T-helper 17 cell (primary cell): ENCODE measurements around the gene SLC10A1. TPM values are rescaled to one million over a fixed set of nuclear protein-coding genes. Genes with fewer than 3 reads are reported as not detected.
"Not testable (repeated sequence)": the region's sequence is repeated elsewhere in the genome, so short reads cannot be mapped to it uniquely, and the experiment has no call there.

Experiments used
- ATAC-seq: fragments of 150-1000 bp; cut with Tn5 transposase; 2 replicates; pipeline ENCODE4 v1.10.0; 2021; ENCODE audit warnings: mild to moderate bottlenecking, moderate library complexity
- DNase-seq, 3 donors: peaks; one replicate each; pipeline versions ENCODE4 v3.0.0 to v3.0.0-alpha.2; 2020 to 2021
- H3K9me3 ChIP-seq: one replicate; pipeline ENCODE4 v1.7.0; 2013; ENCODE audit warnings: low read length, mild to moderate bottlenecking; ENCODE audit not compliant: control insufficient read depth, poor library complexity, severe bottlenecking
- H3K27ac Mint-ChIP-seq: one replicate; pipeline ENCODE4 v1.8.0; 2022; ENCODE audit warnings: mild to moderate bottlenecking, moderate library complexity, mixed read lengths
- H3K27me3 Mint-ChIP-seq: one replicate; pipeline ENCODE4 v1.8.0; 2022; ENCODE audit warnings: mixed read lengths
- H3K36me3 Mint-ChIP-seq: one replicate; pipeline ENCODE4 v1.8.0; 2022; ENCODE audit warnings: low read depth, mixed read lengths
- H3K4me1 Mint-ChIP-seq: one replicate; pipeline ENCODE4 v1.8.0; 2022; ENCODE audit warnings: mild to moderate bottlenecking, mixed read lengths
- H3K4me3 Mint-ChIP-seq: one replicate; pipeline ENCODE4 v1.8.0; 2022; ENCODE audit warnings: mild to moderate bottlenecking, moderate library complexity, mixed read lengths
- total RNA-seq, 4 donors: library from RNA in 2 of 4; stranded (reverse) in 2 of 4; gene quantifications; one replicate each; pipeline ENCODE4 v1.2.3 and lab custom pipeline; 2022 to 2026

The SLC10A1 gene
- total RNA-seq, 2 donors from 2014 or later, result not detected

GRCh38 chr14:69819607-69820006, 22.6 kb upstream of the SLC10A1 start:
- H3K9me3 ChIP-seq, result no peaks in the 10 kb centered on the region
- Mint-ChIP-seq H3K27me3 (peaks cover 25% of the 10 kb centered on the region), H3K4me3 (no peak overlapping the region), H3K27ac (no peak overlapping the region), H3K36me3 (no peaks in the 10 kb centered on the region), H3K4me1 (peaks cover 2% of the 10 kb centered on the region)
- DNase-seq (no peak), ATAC-seq (no peak)

GRCh38 chr14:69818758-69819191, 21.7 kb upstream of the SLC10A1 start:
- H3K27me3 Mint-ChIP-seq, result peaks cover 22% of the 10 kb centered on the region

GRCh38 chr14:69816216-69816615, 19.2 kb upstream of the SLC10A1 start:
- Mint-ChIP-seq H3K27ac (no peak overlapping the region), H3K4me1 (peaks cover 2% of the 10 kb centered on the region), H3K36me3 (no peaks in the 10 kb centered on the region), H3K27me3 (peaks cover 35% of the 10 kb centered on the region), H3K4me3 (no peak overlapping the region)
- DNase-seq, result no peak
- no peaks in the 10 kb centered on the region for H3K9me3 ChIP-seq
- ATAC-seq, result no peak

More at GRCh38 chr14:69818758-69819191, 21.7 kb upstream of the SLC10A1 start:
- H3K9me3 ChIP-seq, result no peaks in the 10 kb centered on the region
- no peak overlapping the region for H3K27ac Mint-ChIP-seq
- H3K4me3 Mint-ChIP-seq, result no peak overlapping the region
- DNase-seq, result peak in 2 of 3 donors; percentile 16 to 52
- peaks cover 2% of the 10 kb centered on the region for H3K4me1 Mint-ChIP-seq
- no peaks in the 10 kb centered on the region for H3K36me3 Mint-ChIP-seq
- peak; percentile 80 for ATAC-seq

GRCh38 chr14:69815556-69815955, 18.5 kb upstream of the SLC10A1 start:
- H3K36me3 Mint-ChIP-seq, result no peaks in the 10 kb centered on the region
- H3K27me3 Mint-ChIP-seq, result peaks cover 39% of the 10 kb centered on the region
- H3K9me3 ChIP-seq, result no peaks in the 10 kb centered on the region
- no peak overlapping the region for H3K4me3 Mint-ChIP-seq
- no peak overlapping the region for H3K27ac Mint-ChIP-seq
- H3K4me1 Mint-ChIP-seq, result peaks cover 2% of the 10 kb centered on the region
- DNase-seq (no peak), ATAC-seq (no peak)

GRCh38 chr14:69814397-69814796, 17.4 kb upstream of the SLC10A1 start:
- H3K27ac Mint-ChIP-seq, result no peak overlapping the region
- H3K4me3 Mint-ChIP-seq, result no peak overlapping the region
- no peaks in the 10 kb centered on the region for H3K36me3 Mint-ChIP-seq
- H3K27me3 Mint-ChIP-seq, result peaks cover 38% of the 10 kb centered on the region
- H3K4me1 Mint-ChIP-seq, result peaks cover 2% of the 10 kb centered on the region
- DNase-seq (no peak), ATAC-seq (no peak)
- H3K9me3 ChIP-seq, result no peaks in the 10 kb centered on the region

GRCh38 chr14:69813346-69813745, 16.3 kb upstream of the SLC10A1 start:
- H3K36me3 Mint-ChIP-seq, DNase-seq, ATAC-seq, H3K4me3 Mint-ChIP-seq, H3K27ac Mint-ChIP-seq, H3K4me1 Mint-ChIP-seq, H3K9me3 ChIP-seq: not testable (repeated sequence)
- H3K27me3 Mint-ChIP-seq, result peaks cover 33% of the 10 kb centered on the region

GRCh38 chr14:69812711-69813110, 15.7 kb upstream of the SLC10A1 start:
- Mint-ChIP-seq H3K27ac (no peak overlapping the region), H3K27me3 (peaks cover 33% of the 10 kb centered on the region), H3K36me3 (no peaks in the 10 kb centered on the region), H3K4me3 (no peak overlapping the region), H3K4me1 (no peaks in the 10 kb centered on the region)
- DNase-seq (no peak), ATAC-seq (no peak)
- H3K9me3 ChIP-seq, result no peaks in the 10 kb centered on the region

GRCh38 chr14:69811868-69812252, 14.8 kb upstream of the SLC10A1 start:
- Mint-ChIP-seq H3K27ac (no peak overlapping the region), H3K4me1 (no peaks in the 10 kb centered on the region)
- DNase-seq, result no peak

GRCh38 chr14:69811227-69811867, 14.3 kb upstream of the SLC10A1 start:
- no peak overlapping the region for H3K4me3 Mint-ChIP-seq
- H3K36me3 Mint-ChIP-seq, result no peaks in the 10 kb centered on the region
- no peak for ATAC-seq

More at GRCh38 chr14:69811868-69812252, 14.8 kb upstream of the SLC10A1 start:
- Mint-ChIP-seq H3K27me3 (peaks cover 33% of the 10 kb centered on the region), H3K36me3 (no peaks in the 10 kb centered on the region), H3K4me3 (no peak overlapping the region)
- H3K9me3 ChIP-seq, result no peaks in the 10 kb centered on the region
- no peak for ATAC-seq

GRCh38 chr14:69808919-69809808, 12.1 kb upstream of the SLC10A1 start:
- H3K4me1 Mint-ChIP-seq, result peaks cover 2% of the 10 kb centered on the region
- no peaks in the 10 kb centered on the region for H3K9me3 ChIP-seq
- no peaks in the 10 kb centered on the region for H3K36me3 Mint-ChIP-seq
- no peak for DNase-seq
- H3K27me3 Mint-ChIP-seq, result peaks cover 44% of the 10 kb centered on the region
- no peak for ATAC-seq
- no peak overlapping the region for H3K4me3 Mint-ChIP-seq
- no peak overlapping the region for H3K27ac Mint-ChIP-seq

More at GRCh38 chr14:69811227-69811867, 14.3 kb upstream of the SLC10A1 start:
- no peaks in the 10 kb centered on the region for H3K9me3 ChIP-seq
- H3K4me1 Mint-ChIP-seq, result no peaks in the 10 kb centered on the region
- peaks cover 33% of the 10 kb centered on the region for H3K27me3 Mint-ChIP-seq
- peak overlapping the region; percentile 3 for H3K27ac Mint-ChIP-seq
- DNase-seq, result no peak

- peaks cover 39% of the 10 kb centered on the region for H3K27me3 Mint-ChIP-seq
- H3K36me3 Mint-ChIP-seq, result no peaks in the 10 kb centered on the region
- DNase-seq (no peak), ATAC-seq (no peak)
- H3K9me3 ChIP-seq, result no peaks in the 10 kb centered on the region
- H3K27ac Mint-ChIP-seq, result no peak overlapping the region
- no peak overlapping the region for H3K4me3 Mint-ChIP-seq
- H3K4me1 Mint-ChIP-seq, result peaks cover 2% of the 10 kb centered on the region
Observed at GRCh38 chr14:69807192-69807591, 10.2 kb upstream of the SLC10A1 start.

GRCh38 chr14:69804902-69805301, 7.9 kb upstream of the SLC10A1 start:
- peaks cover 2% of the 10 kb centered on the region for H3K4me1 Mint-ChIP-seq
- peaks cover 38% of the 10 kb centered on the region for H3K27me3 Mint-ChIP-seq
- no peaks in the 10 kb centered on the region for H3K9me3 ChIP-seq
- no peak overlapping the region for H3K27ac Mint-ChIP-seq
- DNase-seq, result no peak
- H3K36me3 Mint-ChIP-seq, result peaks cover 3% of the 10 kb centered on the region
- ATAC-seq, result no peak
- no peak overlapping the region for H3K4me3 Mint-ChIP-seq

- H3K9me3 ChIP-seq, result no peaks in the 10 kb centered on the region
- ATAC-seq (no peak), DNase-seq (no peak)
- Mint-ChIP-seq H3K4me1 (peaks cover 2% of the 10 kb centered on the region), H3K36me3 (peaks cover 6% of the 10 kb centered on the region), H3K27ac (no peak overlapping the region), H3K4me3 (no peak overlapping the region), H3K27me3 (peaks cover 40% of the 10 kb centered on the region)
Observed at GRCh38 chr14:69803753-69804152, 6.7 kb upstream of the SLC10A1 start.
